ENCODE measurements around the gene GPSM1.
A peak's percentile ranks its signal among the peaks of the same experiment; 100 is the strongest.

GPSM1 gene

GRCh38 chr9:136327304-136327974, at the start of gene GPSM1:
Gene GPSM1, plus strand, starts transcription at chr9:136327539. Its CDS starts 157 bp downstream, at chr9:136327696.
- FAIRE-seq, result no peak
- TF ChIP-seq POLR2A (IDR thresholded peaks at IDR 0.05; ENCODE audit: low read depth, low read length), result peak; percentile 96

DNA sequence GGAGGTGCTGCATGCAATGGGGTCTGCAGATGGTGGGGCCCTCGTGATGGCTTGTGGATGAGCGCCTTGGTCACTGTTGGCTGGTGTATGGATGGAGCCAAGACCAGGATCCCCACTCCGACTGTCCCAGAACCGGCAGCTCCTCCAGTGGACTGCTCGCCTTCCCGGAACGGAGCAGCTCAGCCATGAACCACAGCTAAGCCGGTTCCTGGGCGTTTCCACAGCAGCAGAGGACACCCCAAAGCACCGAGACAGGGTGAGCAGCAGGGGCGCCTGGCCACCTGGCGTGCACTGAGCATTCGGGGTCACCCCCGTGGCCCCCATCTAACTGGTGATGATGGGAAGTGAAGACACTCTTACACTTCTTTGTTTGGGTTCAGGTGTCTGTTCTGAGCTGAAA, 49.6 kb upstream of the GPSM1 start:
- FAIRE-seq (no peak), DNase-seq (ENCODE audit: insufficient read length, low spot score) (no peak)
- TF ChIP-seq POLR2A (IDR thresholded peaks at IDR 0.05; ENCODE audit: low read depth, low read length), result no peak

More at GRCh38 chr9:136327304-136327974, at the start of gene GPSM1:
- peak; percentile 95 for DNase-seq (ENCODE audit: insufficient read length, low spot score)

DNA sequence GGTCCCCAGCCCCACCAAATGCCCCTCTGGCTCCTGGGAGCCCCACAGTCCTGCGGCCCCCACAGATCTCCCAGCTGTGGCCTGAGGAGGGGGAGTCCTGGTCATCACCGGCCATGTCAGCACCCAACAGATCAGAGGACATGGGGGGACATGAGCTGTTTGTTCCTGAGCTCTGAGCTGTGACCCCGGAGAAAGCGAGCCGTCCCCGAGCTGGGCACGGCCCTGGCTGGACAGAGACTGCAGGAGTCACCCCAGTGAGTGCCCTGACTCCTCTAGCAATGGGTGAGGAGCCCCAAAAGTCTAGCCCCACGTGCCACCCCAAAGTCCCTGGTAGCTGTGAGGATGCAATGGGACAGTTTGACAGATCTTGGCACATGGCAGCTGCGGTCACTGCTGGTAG, 49.1 kb upstream of the GPSM1 start:
- DNase-seq (ENCODE audit: insufficient read length, low spot score) (no peak), FAIRE-seq (no peak)
- no peak for TF ChIP-seq POLR2A (IDR thresholded peaks at IDR 0.05; ENCODE audit: low read depth, low read length)

- DNase-seq (ENCODE audit: insufficient read length, low spot score), result no peak
- TF ChIP-seq POLR2A (IDR thresholded peaks at IDR 0.05; ENCODE audit: low read depth, low read length), result no peak
- FAIRE-seq, result no peak
Measured at GRCh38 chr9:136278894-136279293, 48.4 kb upstream of the GPSM1 start.

DNA sequence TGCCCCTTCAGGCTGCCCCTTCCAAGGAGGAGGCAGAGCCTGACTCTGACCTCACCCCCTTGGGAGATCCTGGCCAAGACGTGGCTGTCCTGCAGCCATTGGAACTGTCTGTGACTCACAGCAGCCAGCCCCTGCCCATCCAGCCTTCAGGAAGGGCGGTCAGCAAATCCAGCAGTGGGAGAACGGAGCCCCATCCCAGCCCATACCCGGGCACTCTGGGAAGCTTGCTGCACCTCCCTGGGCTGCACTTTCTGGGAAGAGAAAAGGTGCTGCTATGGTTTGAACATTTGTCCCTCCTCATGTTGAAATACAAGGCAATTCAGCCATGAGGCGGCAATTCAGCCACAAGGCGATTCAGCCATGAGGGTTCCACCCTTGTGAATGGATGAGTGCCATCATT, 47.9 kb upstream of the GPSM1 start:
- DNase-seq (ENCODE audit: insufficient read length, low spot score) (no peak), FAIRE-seq (no peak)
- no peak for TF ChIP-seq POLR2A (IDR thresholded peaks at IDR 0.05; ENCODE audit: low read depth, low read length)

DNA sequence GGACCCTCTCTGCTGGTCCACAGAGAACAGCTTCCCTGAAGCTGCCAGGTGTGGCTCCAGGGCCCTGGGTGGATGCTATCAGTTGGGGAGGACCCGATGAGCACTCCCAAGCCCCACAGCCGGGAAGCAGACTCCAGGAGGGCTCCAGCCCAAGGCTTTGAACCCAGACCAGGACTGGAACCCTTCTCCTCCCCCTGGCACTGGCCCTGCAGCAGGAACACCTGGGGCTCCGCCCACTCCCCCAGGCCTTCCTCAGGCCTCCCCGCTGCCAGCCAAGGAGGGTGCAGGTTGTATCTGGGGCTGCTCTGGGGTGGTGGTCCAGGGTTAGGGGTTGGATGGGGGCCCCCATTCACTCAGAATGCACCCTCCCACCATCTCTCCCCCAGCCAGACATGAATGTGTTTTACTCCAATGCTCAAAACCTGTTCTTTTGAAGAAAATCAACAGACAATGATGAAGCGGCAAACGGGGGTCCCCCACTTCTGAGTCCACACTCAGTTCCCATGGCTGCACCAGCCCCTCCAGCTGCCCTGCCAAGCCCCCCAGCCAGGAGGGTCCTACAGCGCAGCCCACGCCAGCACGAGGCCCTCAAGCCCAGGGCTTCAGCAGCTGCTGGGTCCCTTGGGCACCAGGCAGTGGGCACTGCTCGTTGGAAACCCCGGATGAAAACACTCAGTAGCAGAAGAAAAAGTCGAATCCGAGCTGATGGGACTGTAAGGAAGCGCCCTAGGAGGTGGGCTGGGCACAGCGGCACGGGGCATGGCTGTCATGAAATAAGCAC, 46.6 kb upstream of the GPSM1 start:
- no peak for DNase-seq (ENCODE audit: insufficient read length, low spot score)
- no peak for TF ChIP-seq POLR2A (IDR thresholded peaks at IDR 0.05; ENCODE audit: low read depth, low read length)
- no peak for FAIRE-seq

DNA sequence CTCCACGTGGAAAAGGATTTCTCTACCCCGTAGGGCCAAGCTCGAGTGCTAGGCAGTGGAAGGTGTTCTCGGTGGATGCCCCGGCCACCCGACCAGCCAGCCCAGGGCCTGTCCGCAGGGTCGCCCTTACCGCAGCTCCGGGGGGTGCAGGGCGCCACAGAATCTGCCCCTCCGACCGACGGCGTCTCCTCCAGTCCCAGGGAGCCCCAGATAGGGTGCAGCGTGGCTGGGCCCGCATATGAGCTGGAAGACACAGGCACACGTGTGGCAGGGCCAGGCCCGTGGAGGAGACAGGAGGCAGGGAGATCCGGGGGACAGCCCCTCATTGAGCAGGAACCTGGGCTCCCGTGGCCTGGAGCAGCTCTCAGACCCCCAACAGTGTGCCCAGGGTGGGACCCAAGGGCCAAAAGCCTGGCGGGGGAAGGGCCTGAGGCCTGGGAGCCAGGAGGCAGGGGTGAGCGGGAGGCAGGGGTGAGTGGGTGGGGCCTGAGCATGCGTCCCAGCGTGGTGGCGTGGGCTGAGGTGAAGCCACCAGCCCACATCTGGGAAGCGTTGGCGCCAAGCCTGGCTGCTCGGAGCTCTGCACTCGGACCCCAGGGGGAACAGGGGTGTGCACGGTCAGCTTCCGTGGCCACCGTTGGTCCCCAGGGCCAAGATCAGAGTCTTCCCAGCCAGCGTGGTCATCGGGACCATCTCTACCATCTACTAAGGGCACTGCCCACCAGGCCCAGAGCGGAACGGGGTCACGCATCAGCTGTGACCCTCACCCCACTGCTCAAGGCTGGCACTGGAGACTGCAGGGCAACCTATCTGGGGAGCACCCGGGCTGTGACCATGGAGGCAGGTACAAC, 45.7 kb upstream of the GPSM1 start:
- DNase-seq (ENCODE audit: insufficient read length, low spot score) (no peak), FAIRE-seq (no peak)
- TF ChIP-seq POLR2A (IDR thresholded peaks at IDR 0.05; ENCODE audit: low read depth, low read length), result no peak

GRCh38 chr9:136282272-136282861, 45.0 kb upstream of the GPSM1 start:
- FAIRE-seq, result no peak
- TF ChIP-seq POLR2A (IDR thresholded peaks at IDR 0.05; ENCODE audit: low read depth, low read length), result no peak
- no peak for DNase-seq (ENCODE audit: insufficient read length, low spot score)

DNA sequence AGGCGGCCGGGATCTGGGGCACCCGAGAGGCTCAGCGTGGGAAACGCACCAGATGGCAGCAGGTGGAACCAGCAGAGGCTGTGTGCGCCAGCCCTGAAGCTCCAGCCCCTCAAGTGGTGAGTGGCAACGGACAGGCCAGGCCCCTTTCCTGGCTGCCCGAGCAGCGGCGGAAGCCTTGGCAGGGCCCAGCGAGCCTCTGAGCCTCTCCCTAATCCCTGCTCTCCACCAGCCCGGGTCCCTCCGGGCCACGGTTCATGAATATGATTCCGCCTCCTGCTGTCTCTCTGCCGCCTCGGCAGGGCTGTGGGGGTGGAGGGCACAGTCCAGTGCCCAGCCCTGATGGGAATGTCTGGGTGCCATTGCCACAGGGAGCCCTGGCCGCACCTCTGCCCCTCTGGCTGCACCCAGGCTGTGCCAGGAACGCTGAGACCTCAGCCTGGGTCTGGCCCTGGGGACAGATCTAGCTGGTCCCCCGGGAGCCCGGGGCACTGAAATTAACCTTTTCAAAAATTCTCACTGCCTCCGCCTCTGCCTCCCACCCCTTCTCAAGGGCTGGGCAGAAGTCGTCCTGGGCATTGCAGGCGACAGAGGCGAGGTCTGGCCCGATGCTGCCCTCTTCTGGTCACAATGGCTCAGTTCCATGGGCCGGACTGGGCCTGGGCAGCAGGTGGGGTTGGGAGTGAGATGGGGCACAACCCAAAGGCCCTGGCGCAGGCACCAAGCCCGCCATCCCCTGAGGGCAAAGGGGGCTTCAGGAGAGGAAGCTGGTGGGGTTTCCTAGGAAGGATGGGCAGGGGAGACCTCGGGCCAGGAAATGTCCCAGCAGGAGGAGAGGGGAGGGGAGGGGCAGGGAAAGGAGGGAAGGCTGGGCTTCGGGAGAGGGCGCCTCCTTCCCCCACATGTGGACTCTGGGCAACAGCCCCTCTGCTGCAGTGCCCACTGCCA, 43.8 kb upstream of the GPSM1 start:
- TF ChIP-seq POLR2A (IDR thresholded peaks at IDR 0.05; ENCODE audit: low read depth, low read length), result no peak

DNA sequence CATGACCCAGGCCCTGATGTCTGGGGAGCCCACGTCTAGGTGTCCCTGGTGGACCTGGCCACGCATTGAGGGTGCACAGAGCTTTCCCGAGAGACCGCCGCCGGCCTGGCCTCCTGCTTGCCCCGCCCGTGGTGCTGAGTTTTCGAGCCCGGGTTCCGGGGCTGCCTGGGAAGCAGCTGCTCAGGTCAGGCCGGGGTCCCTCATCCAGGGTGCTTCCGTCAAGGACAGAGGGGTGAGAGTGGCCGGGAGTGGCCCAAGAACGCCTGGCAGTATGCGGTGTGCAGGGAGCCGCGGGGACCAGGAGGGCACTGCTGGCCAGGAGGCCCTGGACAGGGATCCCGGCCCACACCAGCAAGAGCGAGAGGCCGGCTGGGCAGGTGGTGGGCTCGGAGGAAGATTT, 43.0 kb upstream of the GPSM1 start:
- no peak for DNase-seq (ENCODE audit: insufficient read length, low spot score)
- FAIRE-seq, result no peak
- TF ChIP-seq POLR2A (IDR thresholded peaks at IDR 0.05; ENCODE audit: low read depth, low read length), result no peak

More for the DNA sequence above, 43.8 kb upstream of the GPSM1 start:
- FAIRE-seq (no peak), DNase-seq (ENCODE audit: insufficient read length, low spot score) (peak; percentile 99)

GRCh38 chr9:136284951-136285350, 42.4 kb upstream of the GPSM1 start:
- no peak for TF ChIP-seq POLR2A (IDR thresholded peaks at IDR 0.05; ENCODE audit: low read depth, low read length)

GRCh38 chr9:136285501-136286358, 41.6 kb upstream of the GPSM1 start:
- no peak for FAIRE-seq
- no peak for TF ChIP-seq POLR2A (IDR thresholded peaks at IDR 0.05; ENCODE audit: low read depth, low read length)
- DNase-seq (ENCODE audit: insufficient read length, low spot score), result no peak

More at GRCh38 chr9:136284951-136285350, 42.4 kb upstream of the GPSM1 start:
- DNase-seq (ENCODE audit: insufficient read length, low spot score), result no peak
- FAIRE-seq, result no peak
